H54 (cell line): ENCODE data around the gene SLC25A51.

ENCODE experiments used
- DNase-seq: peaks from one replicate; pipeline ENCODE4 v3.0.0; 2011; ENCODE audit warnings: low spot score, mixed read lengths; ENCODE audit not compliant: insufficient read length
- FAIRE-seq: peaks from 3 replicates; lab custom pipeline; 2011; peaks lifted over from hg19 to GRCh38; lab: Jason Lieb, UNC
- POLR2A ChIP-seq: IDR thresholded peaks from 2 replicates; pipeline ENCODE4 v1.6.1; 2011; ENCODE audit warnings: low read depth, mild to moderate bottlenecking, low read length

The SLC25A51 gene

GRCh38 chr9:37927601-37928551 lies 23.9 kb upstream of the SLC25A51 start:
- DNase-seq, result no peak
- FAIRE-seq, result no peak
- no peak for TF ChIP-seq POLR2A

GRCh38 chr9:37927132-37927531 lies 23.2 kb upstream of the SLC25A51 start:
- FAIRE-seq (no peak), DNase-seq (no peak)
- no peak for TF ChIP-seq POLR2A

GRCh38 chr9:37926737-37927118 lies 22.8 kb upstream of the SLC25A51 start:
- TF ChIP-seq POLR2A, result no peak
- FAIRE-seq, result no peak
- DNase-seq, result no peak

GRCh38 chr9:37925786-37926736 lies 22.1 kb upstream of the SLC25A51 start:
- DNase-seq, result peak; percentile 30
- peak; percentile 20 for FAIRE-seq
- no peak for TF ChIP-seq POLR2A

GRCh38 chr9:37925006-37925405 lies 21.1 kb upstream of the SLC25A51 start:
- FAIRE-seq, result no peak
- TF ChIP-seq POLR2A, result no peak
- DNase-seq, result no peak

- DNase-seq, result no peak
- no peak for TF ChIP-seq POLR2A
- FAIRE-seq, result no peak
Observed at GRCh38 chr9:37924538-37924937, 20.6 kb upstream of the SLC25A51 start.

- no peak for TF ChIP-seq POLR2A
- FAIRE-seq (no peak), DNase-seq (no peak)
Observed at GRCh38 chr9:37923796-37924427, 20.0 kb upstream of the SLC25A51 start.

- no peak for DNase-seq
- no peak for FAIRE-seq
- TF ChIP-seq POLR2A, result no peak
Observed at GRCh38 chr9:37923118-37923795, 19.3 kb upstream of the SLC25A51 start.

GRCh38 chr9:37922363-37923117 lies 18.6 kb upstream of the SLC25A51 start:
- FAIRE-seq (no peak), DNase-seq (no peak)
- no peak for TF ChIP-seq POLR2A

- FAIRE-seq (no peak), DNase-seq (no peak)
- TF ChIP-seq POLR2A, result no peak
Observed at GRCh38 chr9:37921546-37922300, 17.8 kb upstream of the SLC25A51 start.

GRCh38 chr9:37921168-37921510 lies 17.2 kb upstream of the SLC25A51 start:
- no peak for DNase-seq
- no peak for FAIRE-seq
- TF ChIP-seq POLR2A, result no peak
